ENCODE data around the gene TBC1D22A. TPM values are rescaled to one million over a fixed set of nuclear protein-coding genes. Genes with fewer than 3 reads are reported as not detected.

TBC1D22A gene
- total and polyA plus RNA-seq, 8 donors = 13.3 to 53.1 (median 21.5) TPM

GRCh38 chr22:47042861-47043496 lies 280.5 kb downstream of the TBC1D22A start:
- intact Hi-C loops (cut with DNase I; ENCODE audit: low total_unique reads) = no loop called here
- H3K36me3 ChIP-seq = peaks cover 0 to 7% (median 4%) of the 10 kb centered on the region in 4 donors
- no peak overlapping the region for H3K27ac ChIP-seq
- no peak overlapping the region for H3K4me3 ChIP-seq
- no peaks in the 10 kb centered on the region for H3K9me3 ChIP-seq
- no peaks in the 10 kb centered on the region for H3K27me3 ChIP-seq
- no peak for TF ChIP-seq POLR2A (IDR thresholded peaks at IDR 0.05)
- no peak for TF ChIP-seq POLR2AphosphoS5 (IDR thresholded peaks at IDR 0.05)
- TF ChIP-seq EP300 (IDR thresholded peaks at IDR 0.05) = no peak
- TF ChIP-seq, protein P1, sequence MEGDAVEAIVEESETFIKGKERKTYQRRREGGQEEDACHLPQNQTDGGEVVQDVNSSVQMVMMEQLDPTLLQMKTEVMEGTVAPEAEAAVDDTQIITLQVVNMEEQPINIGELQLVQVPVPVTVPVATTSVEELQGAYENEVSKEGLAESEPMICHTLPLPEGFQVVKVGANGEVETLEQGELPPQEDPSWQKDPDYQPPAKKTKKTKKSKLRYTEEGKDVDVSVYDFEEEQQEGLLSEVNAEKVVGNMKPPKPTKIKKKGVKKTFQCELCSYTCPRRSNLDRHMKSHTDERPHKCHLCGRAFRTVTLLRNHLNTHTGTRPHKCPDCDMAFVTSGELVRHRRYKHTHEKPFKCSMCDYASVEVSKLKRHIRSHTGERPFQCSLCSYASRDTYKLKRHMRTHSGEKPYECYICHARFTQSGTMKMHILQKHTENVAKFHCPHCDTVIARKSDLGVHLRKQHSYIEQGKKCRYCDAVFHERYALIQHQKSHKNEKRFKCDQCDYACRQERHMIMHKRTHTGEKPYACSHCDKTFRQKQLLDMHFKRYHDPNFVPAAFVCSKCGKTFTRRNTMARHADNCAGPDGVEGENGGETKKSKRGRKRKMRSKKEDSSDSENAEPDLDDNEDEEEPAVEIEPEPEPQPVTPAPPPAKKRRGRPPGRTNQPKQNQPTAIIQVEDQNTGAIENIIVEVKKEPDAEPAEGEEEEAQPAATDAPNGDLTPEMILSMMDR (IDR thresholded peaks at IDR 0.05) = no peak
- WGBS, 5 donors = 90 to 97% (median 93%) methylated on average over 13 to 18 of the region's 18 CpGs
- DNase-seq = no peak
- peaks cover 4 to 35% (median 17%) of the 10 kb centered on the region in 4 donors for H3K4me1 ChIP-seq

GRCh38 chr22:47043835-47044721 lies 281.6 kb downstream of the TBC1D22A start:
- no peaks in the 10 kb centered on the region for H3K36me3 ChIP-seq
- WGBS, 5 donors = 52 to 61% (median 55%) methylated on average over 16 to 19 of the region's 19 CpGs
- peaks cover 4 to 35% (median 17%) of the 10 kb centered on the region in 4 donors for H3K4me1 ChIP-seq
- TF ChIP-seq POLR2AphosphoS5 (IDR thresholded peaks at IDR 0.05) (no peak), POLR2A (IDR thresholded peaks at IDR 0.05) (no peak), EP300 (IDR thresholded peaks at IDR 0.05) (no peak)
- TF ChIP-seq, protein P1 (IDR thresholded peaks at IDR 0.05) = no peak
- H3K27ac ChIP-seq = peak overlapping the region in 2 of 5 donors; percentile 11 to 24
- H3K9me3 ChIP-seq = no peaks in the 10 kb centered on the region
- H3K4me3 ChIP-seq = no peak overlapping the region
- peak; percentile 63 to 84 for DNase-seq
- intact Hi-C loops (cut with DNase I; ENCODE audit: low total_unique reads) = no loop called here
- H3K27me3 ChIP-seq = no peaks in the 10 kb centered on the region

DNA sequence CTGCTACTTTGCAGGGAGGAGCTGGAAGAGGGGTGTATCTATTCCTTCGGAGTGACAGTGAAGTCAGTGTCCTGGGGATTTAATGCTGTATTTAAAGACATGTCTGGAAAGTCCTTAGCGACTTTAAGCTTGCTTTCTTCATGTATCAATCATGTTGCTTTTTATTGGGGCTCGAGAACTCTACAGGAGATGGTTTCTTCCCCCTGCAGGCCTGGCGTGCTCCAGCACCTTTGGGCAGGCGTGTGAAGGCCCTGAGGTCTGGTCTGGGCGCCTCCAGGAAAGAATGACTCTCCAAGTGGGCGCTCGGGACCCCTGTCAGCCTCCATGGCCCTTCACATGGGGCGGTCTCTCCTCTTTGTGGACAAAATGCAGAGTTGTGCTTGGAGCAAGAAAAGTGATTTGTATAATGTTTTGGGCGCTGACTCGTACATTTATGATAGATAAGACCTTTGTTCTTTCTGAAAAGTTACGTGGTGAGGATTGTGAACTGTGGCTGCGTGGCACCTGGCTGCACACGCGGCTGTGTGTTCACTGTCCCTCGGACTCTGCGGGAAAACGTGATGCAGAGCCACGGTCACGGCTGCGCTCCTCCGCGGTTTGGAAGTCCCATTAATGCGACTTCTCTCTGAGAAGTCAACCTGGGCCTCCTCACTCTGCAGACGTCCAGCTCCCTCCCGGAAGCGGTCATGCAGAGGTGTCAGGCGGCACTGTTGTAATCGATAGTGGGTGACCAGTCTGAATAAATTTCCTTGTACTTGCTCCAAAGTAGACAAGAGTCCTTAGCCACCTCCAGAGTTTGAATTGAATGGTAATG lies 282.5 kb downstream of the TBC1D22A start:
- DNase-seq = no peak
- Histone ChIP-seq H3K27ac (no peak overlapping the region), H3K36me3 (no peaks in the 10 kb centered on the region), H3K9me3 (no peaks in the 10 kb centered on the region), H3K27me3 (no peaks in the 10 kb centered on the region), H3K4me3 (no peak overlapping the region), H3K4me1 (peaks cover 4 to 35% (median 17%) of the 10 kb centered on the region in 4 donors)
- 81 to 91% (median 83%) methylated on average over 29 of the region's 29 CpGs for WGBS, 5 donors
- intact Hi-C loops (cut with DNase I; ENCODE audit: low total_unique reads) = no loop called here
- TF ChIP-seq EP300 (IDR thresholded peaks at IDR 0.05) (no peak), POLR2A (IDR thresholded peaks at IDR 0.05) (no peak), POLR2AphosphoS5 (IDR thresholded peaks at IDR 0.05) (no peak)
- TF ChIP-seq, protein P1 (IDR thresholded peaks at IDR 0.05) = no peak
